Ectodermal cell (in vitro differentiated cells): Measurements from ENCODE around the gene SMIM27.

ENCODE experiments used
- H3K27ac ChIP-seq: 2 replicates; pipeline ENCODE4 v1.7.0; 2013; ENCODE audit warnings: mild to moderate bottlenecking, low read depth, low read length; ENCODE audit not compliant: insufficient read depth, poor library complexity, severe bottlenecking
- H3K27me3 ChIP-seq: 2 replicates; pipeline ENCODE4 v1.7.0; 2013; ENCODE audit warnings: mild to moderate bottlenecking, low read length; ENCODE audit not compliant: insufficient read depth, control insufficient read depth, poor library complexity, severe bottlenecking
- H3K36me3 ChIP-seq: one replicate; pipeline ENCODE4 v1.7.0; 2013; ENCODE audit warnings: low read length; ENCODE audit not compliant: control insufficient read depth, insufficient read depth
- H3K4me1 ChIP-seq: one replicate; pipeline ENCODE4 v1.7.0; 2013; ENCODE audit warnings: low read length; ENCODE audit not compliant: control insufficient read depth, insufficient read depth
- H3K4me3 ChIP-seq: 2 replicates; pipeline ENCODE4 v1.7.0; 2013; ENCODE audit warnings: low read depth, low read length, control low read depth; ENCODE audit not compliant: insufficient read depth
- H3K9me3 ChIP-seq: 2 replicates; pipeline ENCODE4 v1.7.0; 2013; ENCODE audit warnings: mild to moderate bottlenecking, low read length, moderate library complexity; ENCODE audit not compliant: control insufficient read depth
- WGBS, 2 experiments: methylation state at CpG; one replicate each; pipeline ENCODE4 v1.1.7; 2013; ENCODE audit warnings: missing lambda C conversion rate in 2 of 2; 5-methylcytosine and 5-hydroxymethylcytosine counted together

SMIM27 gene

GRCh38 chr9:32577316-32577715, 25.2 kb downstream of the SMIM27 start:
- no peak overlapping the region for H3K4me3 ChIP-seq
- H3K27me3 ChIP-seq = no peaks in the 10 kb centered on the region
- no peaks in the 10 kb centered on the region for H3K36me3 ChIP-seq
- H3K9me3 ChIP-seq = no peaks in the 10 kb centered on the region
- H3K4me1 ChIP-seq = no peaks in the 10 kb centered on the region
- WGBS, 2 experiments = 98 to 100% methylated on average over 3 of the region's 3 CpGs
- H3K27ac ChIP-seq = no peak overlapping the region

GRCh38 chr9:32578976-32579375, 26.8 kb downstream of the SMIM27 start:
- WGBS, 2 experiments = 85% methylated on average over 5 of the region's 5 CpGs
- H3K27ac ChIP-seq = no peak overlapping the region
- no peaks in the 10 kb centered on the region for H3K36me3 ChIP-seq

DNA sequence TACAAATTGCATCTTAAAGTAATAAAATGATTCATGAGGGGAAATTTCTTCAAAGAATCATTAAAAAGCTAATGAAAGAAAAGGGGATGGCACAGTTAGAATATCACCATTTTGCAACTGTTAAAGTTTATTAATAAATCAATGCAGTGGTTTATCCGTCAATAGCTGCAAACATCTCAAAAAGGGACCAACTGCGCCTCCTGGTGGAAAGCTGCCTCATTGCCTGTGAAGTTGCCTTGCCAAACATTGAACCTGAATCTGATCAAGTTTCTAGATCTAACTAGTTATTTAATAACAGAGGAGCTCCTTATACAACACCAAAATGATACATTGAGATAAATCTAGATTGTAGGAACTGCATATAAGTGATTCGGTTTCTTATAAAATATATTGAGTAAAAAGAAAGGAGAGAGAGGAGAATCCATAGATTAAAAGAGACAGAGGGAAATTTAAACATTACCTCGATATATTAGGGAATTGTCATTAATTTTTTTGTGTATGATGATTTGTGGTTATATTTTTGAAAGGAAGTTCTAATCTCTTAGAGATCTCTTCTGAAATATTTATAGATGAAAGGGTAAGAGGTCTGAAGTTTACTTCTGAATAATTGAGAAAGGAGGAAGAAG, 27.7 kb downstream of the SMIM27 start:
- H3K9me3 ChIP-seq = no peaks in the 10 kb centered on the region
- H3K36me3 ChIP-seq = no peaks in the 10 kb centered on the region
- H3K27ac ChIP-seq = no peak overlapping the region
- 29 to 32% methylated on average over 4 of the region's 4 CpGs for WGBS, 2 experiments
- no peak overlapping the region for H3K4me3 ChIP-seq
- H3K4me1 ChIP-seq = no peaks in the 10 kb centered on the region
- no peaks in the 10 kb centered on the region for H3K27me3 ChIP-seq

More at GRCh38 chr9:32578976-32579375, 26.8 kb downstream of the SMIM27 start:
- Histone ChIP-seq H3K4me1 (no peaks in the 10 kb centered on the region), H3K4me3 (no peak overlapping the region), H3K27me3 (no peaks in the 10 kb centered on the region), H3K9me3 (no peaks in the 10 kb centered on the region)

DNA sequence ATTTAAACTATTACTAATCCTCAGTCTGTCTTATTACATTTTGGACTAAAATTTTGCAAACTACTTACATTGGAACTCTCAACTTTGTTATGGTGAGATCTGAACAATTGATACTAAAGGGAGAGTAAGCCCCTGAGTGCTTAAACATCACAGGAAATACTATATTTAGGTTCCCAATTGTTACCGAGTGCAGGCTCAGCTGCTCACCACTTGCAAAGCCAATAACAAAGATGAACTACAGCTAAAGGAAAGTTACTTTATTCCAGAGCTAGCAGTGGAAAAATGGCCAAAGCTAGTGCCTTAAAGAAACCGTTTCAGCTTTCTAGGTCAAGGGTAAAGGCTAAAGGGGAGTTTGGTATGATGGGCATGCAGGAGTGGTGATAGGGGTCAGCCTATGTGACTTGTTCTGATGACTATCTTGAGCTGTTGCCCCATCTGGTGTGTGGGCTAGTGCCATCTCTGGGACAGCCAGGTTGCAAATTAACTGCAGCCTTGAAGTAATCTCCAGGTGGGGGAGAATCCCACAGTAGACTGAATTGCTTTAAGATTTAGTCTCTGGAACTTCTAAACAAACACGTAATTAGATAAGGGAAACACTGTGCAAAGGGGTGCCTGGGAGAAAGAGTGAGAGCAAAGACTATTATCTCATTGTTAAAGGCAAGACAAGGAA, 28.6 kb downstream of the SMIM27 start:
- H3K4me3 ChIP-seq = no peak overlapping the region
- no peak overlapping the region for H3K27ac ChIP-seq
- H3K9me3 ChIP-seq = no peaks in the 10 kb centered on the region
- H3K27me3 ChIP-seq = no peaks in the 10 kb centered on the region
- WGBS, 2 experiments = 75 to 76% methylated on average over 3 of the region's 3 CpGs
- no peaks in the 10 kb centered on the region for H3K4me1 ChIP-seq
- H3K36me3 ChIP-seq = no peaks in the 10 kb centered on the region

DNA sequence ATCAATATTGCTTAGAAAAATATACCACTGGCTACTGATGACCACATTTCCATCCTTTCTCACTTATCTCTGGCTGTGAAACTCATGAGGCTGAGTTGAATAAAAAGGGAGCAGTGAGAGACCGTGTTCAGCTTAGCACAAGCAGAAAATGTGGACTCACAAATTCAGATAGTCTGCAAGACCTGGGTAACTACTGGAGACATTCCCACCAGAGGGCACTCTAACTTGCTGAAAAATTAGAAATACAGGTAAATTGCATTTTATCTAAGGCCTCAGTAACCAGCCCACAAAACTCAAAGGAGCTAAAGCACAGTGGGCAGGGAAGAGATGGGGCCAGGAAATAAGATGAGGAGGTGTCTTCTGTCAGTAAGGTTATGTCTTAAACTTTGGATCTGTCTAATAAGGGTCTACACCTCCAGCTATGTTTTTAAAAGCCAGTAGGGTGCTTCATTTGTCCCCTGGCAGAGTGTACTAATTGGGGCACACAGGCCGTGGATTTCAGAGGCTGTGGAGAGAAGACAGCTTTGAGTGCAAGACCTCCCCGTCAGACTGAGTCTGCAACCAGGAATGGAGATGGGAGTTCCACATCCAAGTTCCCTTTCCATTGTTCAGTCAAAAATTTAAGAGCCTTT, 29.5 kb downstream of the SMIM27 start:
- WGBS, 2 experiments = 71 to 81% methylated on average over 3 of the region's 3 CpGs
- Histone ChIP-seq H3K27me3 (no peaks in the 10 kb centered on the region), H3K36me3 (no peaks in the 10 kb centered on the region), H3K27ac (no peak overlapping the region), H3K4me1 (no peaks in the 10 kb centered on the region), H3K4me3 (no peak overlapping the region), H3K9me3 (no peaks in the 10 kb centered on the region)

DNA sequence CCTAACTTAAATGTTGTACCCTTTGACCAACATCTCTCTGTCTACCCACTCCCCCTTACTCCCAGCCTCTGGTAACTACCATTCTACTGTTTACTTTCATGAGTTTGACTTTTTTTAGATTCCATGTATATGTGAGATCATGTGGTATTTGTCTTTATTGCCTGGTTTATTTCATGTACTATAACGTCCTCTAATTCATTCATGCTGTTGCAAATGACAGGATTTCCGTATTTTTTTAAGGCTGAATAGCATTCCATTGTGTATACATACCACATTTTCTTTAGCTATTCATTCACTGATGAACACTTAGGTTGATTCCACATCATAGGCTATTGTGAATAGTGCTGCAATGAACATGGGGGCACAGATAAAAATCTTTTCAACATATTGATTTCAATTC, 32.7 kb downstream of the SMIM27 start:
- Histone ChIP-seq H3K27ac (no peak overlapping the region), H3K4me1 (no peaks in the 10 kb centered on the region), H3K27me3 (no peaks in the 10 kb centered on the region), H3K9me3 (no peaks in the 10 kb centered on the region), H3K4me3 (no peak overlapping the region), H3K36me3 (no peaks in the 10 kb centered on the region)
- WGBS, 2 experiments = 85 to 88% methylated on average over 2 of the region's 2 CpGs

DNA sequence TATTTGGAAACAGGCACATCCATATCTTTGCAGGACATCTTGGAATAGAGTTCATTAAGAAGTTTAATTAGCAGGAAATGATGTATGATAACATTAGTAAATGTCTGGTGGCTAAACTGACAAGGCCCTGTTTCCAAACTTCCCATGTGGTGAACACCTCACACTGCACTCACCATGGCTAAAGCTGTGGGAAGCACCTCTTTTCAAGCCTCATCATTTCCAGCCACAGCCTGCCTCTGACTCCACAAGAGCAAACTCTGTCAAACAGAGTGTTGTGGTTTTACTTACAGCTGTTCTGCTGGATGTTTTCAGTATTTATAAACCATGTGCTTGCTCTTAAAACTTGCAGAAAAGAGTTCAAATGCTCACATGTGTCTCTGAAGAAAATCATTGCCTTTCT, 35.8 kb downstream of the SMIM27 start:
- no peaks in the 10 kb centered on the region for H3K4me1 ChIP-seq
- no peaks in the 10 kb centered on the region for H3K27me3 ChIP-seq
- no peaks in the 10 kb centered on the region for H3K9me3 ChIP-seq
- no peaks in the 10 kb centered on the region for H3K36me3 ChIP-seq
- no peak overlapping the region for H3K4me3 ChIP-seq
- H3K27ac ChIP-seq = no peak overlapping the region

DNA sequence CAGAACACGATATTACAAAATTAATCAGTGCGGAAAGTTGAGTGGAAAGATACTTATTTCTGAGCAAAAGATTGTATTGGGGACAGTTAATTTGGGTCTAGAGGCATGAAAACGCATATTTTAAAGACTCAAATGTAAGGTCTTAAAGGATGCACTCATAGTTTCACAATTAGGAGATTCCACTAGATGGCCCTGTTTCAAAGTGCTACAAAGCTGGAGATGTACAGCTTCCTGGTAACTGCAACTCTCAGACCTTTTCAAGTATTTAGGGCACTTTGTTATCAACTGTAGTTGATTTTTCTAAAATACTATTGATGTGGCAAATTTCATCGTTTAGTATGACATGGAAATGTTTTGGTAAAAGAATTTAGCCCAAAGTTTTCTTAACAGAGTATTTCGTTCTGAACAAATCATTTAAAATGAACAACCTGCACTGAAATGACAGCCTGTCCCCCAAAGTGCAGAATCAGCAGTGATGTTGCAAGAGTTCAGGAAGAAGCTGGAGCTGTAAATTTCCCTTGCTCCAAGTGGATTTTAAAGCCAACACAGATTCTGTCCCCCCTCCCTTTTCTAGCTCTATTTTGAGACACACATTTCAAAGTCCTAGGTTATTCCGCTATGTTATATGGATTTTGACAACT, 37.1 kb downstream of the SMIM27 start:
- Histone ChIP-seq H3K27ac (no peak overlapping the region), H3K4me3 (no peak overlapping the region), H3K9me3 (no peaks in the 10 kb centered on the region), H3K4me1 (no peaks in the 10 kb centered on the region), H3K27me3 (no peaks in the 10 kb centered on the region), H3K36me3 (no peaks in the 10 kb centered on the region)
- 57 to 69% methylated on average over 5 to 6 of the region's 6 CpGs for WGBS, 2 experiments

GRCh38 chr9:32590476-32590875, 38.3 kb downstream of the SMIM27 start:
- Histone ChIP-seq H3K9me3 (no peaks in the 10 kb centered on the region), H3K27ac (no peak overlapping the region), H3K27me3 (no peaks in the 10 kb centered on the region), H3K4me1 (no peaks in the 10 kb centered on the region), H3K36me3 (no peaks in the 10 kb centered on the region), H3K4me3 (no peak overlapping the region)
- 85 to 90% methylated on average over 2 of the region's 2 CpGs for WGBS, 2 experiments

DNA sequence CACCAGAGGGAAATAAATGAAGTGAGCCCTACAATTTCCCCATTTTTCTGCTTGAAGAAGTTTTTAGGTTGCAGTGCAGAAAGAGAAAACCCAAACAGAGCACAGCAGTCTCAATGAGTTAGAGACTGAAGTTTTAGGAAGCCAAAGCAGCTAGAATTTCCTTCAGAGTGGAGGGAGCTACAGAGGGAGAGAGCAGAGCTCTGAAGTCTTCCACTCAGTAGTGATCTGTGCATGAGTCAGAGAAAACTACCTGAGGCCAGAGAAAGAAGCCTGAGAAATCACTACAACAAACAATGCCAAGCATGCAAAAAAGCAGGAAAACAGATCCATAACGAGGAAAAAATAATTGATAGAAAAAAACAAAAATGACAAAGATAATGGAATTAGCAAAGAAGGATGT, 38.8 kb downstream of the SMIM27 start:
- Histone ChIP-seq H3K27ac (no peak overlapping the region), H3K9me3 (no peaks in the 10 kb centered on the region), H3K4me3 (no peak overlapping the region), H3K27me3 (no peaks in the 10 kb centered on the region), H3K4me1 (no peaks in the 10 kb centered on the region), H3K36me3 (no peaks in the 10 kb centered on the region)
- no CpG with 5 or more reads among the region's 1 CpG for WGBS, 2 experiments
